Prostate gland (tissue), 2 donors: ENCODE measurements around the gene KIF4B.

Experiments
- POLR2A ChIP-seq: fragments of 450-650 bp; IDR thresholded peaks from one replicate; pipeline ENCODE4 v1.6.1; 2016; ENCODE audit warnings: antibody characterized with exemption, mild to moderate bottlenecking
- TF ChIP-seq, protein P1 (sequence below), 4 experiments: fragments of 200-600 bp in 2 of 4; fragments of 450-650 bp in 2 of 4; sonication (generic) in 2 of 4; IDR thresholded peaks; 1 replicate in 3 of 4; 2 replicates in 1 of 4; pipeline ENCODE4 v1.5.1; 2016 to 2019; ENCODE audit warnings: antibody characterized with exemption in 4 of 4, mild to moderate bottlenecking in 2 of 4, moderate library complexity in 2 of 4

DNA sequence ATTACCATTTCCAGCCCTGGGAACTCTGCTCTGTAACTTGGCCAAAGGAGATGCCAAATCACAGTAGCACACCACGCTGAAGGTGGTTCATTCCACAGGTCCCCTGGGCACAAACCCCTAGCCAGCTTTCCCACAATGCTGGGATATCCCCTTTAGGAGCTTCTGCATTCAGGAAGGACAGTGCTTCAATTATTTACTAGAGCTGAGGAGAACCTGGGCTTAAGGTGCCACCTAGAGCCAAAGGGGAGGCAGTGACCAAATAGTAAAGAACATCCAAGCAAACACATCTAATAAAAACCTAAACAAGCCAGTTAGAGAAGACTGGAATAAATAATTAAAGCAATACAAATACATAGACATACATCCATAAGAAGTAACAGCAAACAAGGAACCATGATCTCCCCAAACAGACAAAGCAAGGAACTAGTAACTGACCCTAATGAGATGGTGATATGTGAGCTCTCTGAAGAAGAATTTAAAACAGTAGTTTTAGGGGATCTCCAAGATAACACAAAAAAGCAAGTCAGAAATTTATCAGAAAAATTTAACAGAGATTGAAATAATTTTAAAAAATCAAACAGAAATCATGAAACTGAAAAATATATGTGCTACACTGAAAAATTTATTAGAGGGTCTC is 14.6 kb downstream of the KIF4B start:
- TF ChIP-seq, protein P1, sequence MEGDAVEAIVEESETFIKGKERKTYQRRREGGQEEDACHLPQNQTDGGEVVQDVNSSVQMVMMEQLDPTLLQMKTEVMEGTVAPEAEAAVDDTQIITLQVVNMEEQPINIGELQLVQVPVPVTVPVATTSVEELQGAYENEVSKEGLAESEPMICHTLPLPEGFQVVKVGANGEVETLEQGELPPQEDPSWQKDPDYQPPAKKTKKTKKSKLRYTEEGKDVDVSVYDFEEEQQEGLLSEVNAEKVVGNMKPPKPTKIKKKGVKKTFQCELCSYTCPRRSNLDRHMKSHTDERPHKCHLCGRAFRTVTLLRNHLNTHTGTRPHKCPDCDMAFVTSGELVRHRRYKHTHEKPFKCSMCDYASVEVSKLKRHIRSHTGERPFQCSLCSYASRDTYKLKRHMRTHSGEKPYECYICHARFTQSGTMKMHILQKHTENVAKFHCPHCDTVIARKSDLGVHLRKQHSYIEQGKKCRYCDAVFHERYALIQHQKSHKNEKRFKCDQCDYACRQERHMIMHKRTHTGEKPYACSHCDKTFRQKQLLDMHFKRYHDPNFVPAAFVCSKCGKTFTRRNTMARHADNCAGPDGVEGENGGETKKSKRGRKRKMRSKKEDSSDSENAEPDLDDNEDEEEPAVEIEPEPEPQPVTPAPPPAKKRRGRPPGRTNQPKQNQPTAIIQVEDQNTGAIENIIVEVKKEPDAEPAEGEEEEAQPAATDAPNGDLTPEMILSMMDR (IDR thresholded peaks at IDR 0.05), result peak in 1 of 4 experiments; percentile 12
- TF ChIP-seq POLR2A, result no peak
